Colonic mucosa (tissue), 4 donors: ENCODE results near the gene TTC7B. TPM values are rescaled to one million over a fixed set of nuclear protein-coding genes. Genes with fewer than 3 reads are reported as not detected.

Source experiments
- DNase-seq: peaks from one replicate; pipeline ENCODE4 v3.0.0-alpha.2; 2020
- H3K27ac ChIP-seq: fragments of 200-600 bp; one replicate; pipeline ENCODE4 v1.8.0; 2021
- H3K27me3 ChIP-seq: fragments of 200-600 bp; one replicate; pipeline ENCODE4 v1.8.0; 2021
- H3K36me3 ChIP-seq: fragments of 200-600 bp; one replicate; pipeline ENCODE4 v1.8.0; 2021
- H3K4me1 ChIP-seq: fragments of 200-600 bp; one replicate; pipeline ENCODE4 v1.8.0; 2021; ENCODE audit warnings: mild to moderate bottlenecking
- H3K4me3 ChIP-seq: fragments of 200-600 bp; one replicate; pipeline ENCODE4 v1.8.0; 2021
- H3K9ac ChIP-seq, 2 donors: one replicate each; pipeline ENCODE4 v1.7.0; 2013; ENCODE audit warnings: control low read depth in 2 of 2, low read depth in 2 of 2, low read length in 2 of 2
- H3K9me3 ChIP-seq: fragments of 200-600 bp; one replicate; pipeline ENCODE4 v1.8.0; 2021
- intact Hi-C: fragments of 100-400 bp; cut with DNase I; formaldehyde crosslinking; loops from one replicate; pipeline ENCODE4 v1.14.1; 2022
- total RNA-seq, 2 donors: library from RNA; stranded (reverse); fragmentation: NEBNext Ultra II Directional in 1 of 2; extraction: Animal tissue kit (Norgen Biotek cat#: 25700) in 1 of 2; gene quantifications; one replicate each; pipeline ENCODE4 v1.2.1, GENCODE V29; 2021
- TF ChIP-seq, protein P1 (sequence below): fragments of 200-600 bp; IDR thresholded peaks from one replicate; pipeline ENCODE4 v1.8.0; 2022; ENCODE audit warnings: antibody characterized with exemption, mild to moderate bottlenecking
- donor health status: healthy.
- donor health status: DM: no; HTN: no; CAD: no.
- donor health status: DM: no; HTN: no; CAD: no.

The TTC7B gene
- total RNA-seq, 2 donors from 2014 or later = 3.3 to 11.8 TPM

DNA sequence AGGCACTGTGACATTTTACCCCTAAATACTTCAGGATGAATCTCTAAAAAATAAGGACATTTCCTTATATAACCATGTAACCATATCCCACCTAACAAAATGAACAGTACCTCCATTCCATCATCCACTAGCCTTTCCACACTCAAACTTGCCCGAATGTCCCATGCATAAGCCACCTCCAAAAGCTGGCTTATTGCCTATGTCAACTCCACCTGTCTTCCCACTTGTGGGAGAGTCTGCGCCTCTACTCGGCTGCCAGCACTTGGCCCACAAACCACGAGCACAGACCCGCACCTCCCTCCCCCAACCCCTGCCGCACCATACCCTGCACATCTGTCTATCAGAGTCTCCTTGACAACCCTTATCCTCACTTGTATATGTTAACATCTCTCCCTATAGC, 253.6 kb downstream of the TTC7B start:
- H3K4me3 ChIP-seq = no peak overlapping the region
- H3K27me3 ChIP-seq = no peaks in the 10 kb centered on the region
- intact Hi-C loops = no loop called here
- H3K9ac ChIP-seq = no peak overlapping the region
- no peaks in the 10 kb centered on the region for H3K9me3 ChIP-seq
- H3K27ac ChIP-seq = no peak overlapping the region
- TF ChIP-seq, protein P1, sequence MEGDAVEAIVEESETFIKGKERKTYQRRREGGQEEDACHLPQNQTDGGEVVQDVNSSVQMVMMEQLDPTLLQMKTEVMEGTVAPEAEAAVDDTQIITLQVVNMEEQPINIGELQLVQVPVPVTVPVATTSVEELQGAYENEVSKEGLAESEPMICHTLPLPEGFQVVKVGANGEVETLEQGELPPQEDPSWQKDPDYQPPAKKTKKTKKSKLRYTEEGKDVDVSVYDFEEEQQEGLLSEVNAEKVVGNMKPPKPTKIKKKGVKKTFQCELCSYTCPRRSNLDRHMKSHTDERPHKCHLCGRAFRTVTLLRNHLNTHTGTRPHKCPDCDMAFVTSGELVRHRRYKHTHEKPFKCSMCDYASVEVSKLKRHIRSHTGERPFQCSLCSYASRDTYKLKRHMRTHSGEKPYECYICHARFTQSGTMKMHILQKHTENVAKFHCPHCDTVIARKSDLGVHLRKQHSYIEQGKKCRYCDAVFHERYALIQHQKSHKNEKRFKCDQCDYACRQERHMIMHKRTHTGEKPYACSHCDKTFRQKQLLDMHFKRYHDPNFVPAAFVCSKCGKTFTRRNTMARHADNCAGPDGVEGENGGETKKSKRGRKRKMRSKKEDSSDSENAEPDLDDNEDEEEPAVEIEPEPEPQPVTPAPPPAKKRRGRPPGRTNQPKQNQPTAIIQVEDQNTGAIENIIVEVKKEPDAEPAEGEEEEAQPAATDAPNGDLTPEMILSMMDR = no peak
- H3K36me3 ChIP-seq = no peaks in the 10 kb centered on the region
- DNase-seq = no peak
- H3K4me1 ChIP-seq = no peaks in the 10 kb centered on the region

DNA sequence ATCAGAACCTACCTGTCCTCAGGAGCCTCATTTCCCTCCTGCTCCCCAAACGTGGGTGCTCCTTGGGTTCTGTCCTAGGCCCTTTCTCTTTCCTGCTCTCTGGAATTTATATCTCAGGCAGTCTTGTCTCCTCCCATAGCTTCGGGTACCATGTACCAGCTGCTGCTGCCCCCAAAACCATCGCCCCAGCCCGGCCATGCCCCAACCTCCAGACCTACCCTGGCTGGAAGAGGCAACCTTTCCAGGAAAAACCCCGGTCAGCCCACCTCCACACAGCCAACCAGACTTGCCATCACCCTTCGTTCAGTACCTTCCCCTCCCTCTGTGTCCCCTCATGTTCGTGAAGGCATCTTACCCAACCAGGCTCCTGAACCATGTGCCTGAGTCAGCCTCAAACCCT, 254.3 kb downstream of the TTC7B start:
- Histone ChIP-seq H3K27ac (no peak overlapping the region), H3K4me3 (no peak overlapping the region), H3K36me3 (no peaks in the 10 kb centered on the region), H3K27me3 (no peaks in the 10 kb centered on the region), H3K4me1 (no peaks in the 10 kb centered on the region), H3K9me3 (no peaks in the 10 kb centered on the region), H3K9ac (no peak overlapping the region)
- DNase-seq = no peak
- TF ChIP-seq, protein P1 = no peak
- intact Hi-C loops = no loop called here

DNA sequence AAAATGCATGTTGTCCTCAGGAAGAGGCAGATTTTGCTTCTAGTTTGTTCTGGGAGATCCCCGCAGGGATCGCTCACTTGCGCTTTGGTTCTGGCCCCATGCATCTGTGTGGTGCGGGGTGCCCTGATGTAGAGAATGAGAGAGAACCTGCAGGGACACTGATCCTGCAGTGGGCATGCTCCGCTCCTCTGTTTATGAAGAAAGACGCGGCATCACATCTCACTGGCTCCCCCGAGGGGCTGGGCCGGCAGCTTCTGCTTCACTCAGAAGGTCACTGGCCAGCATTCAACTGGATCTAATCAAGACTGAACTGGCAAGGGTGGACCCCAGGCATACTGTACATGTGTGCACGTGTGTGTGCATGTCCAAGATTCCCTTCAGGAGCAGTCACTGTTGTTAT, 255.2 kb downstream of the TTC7B start:
- Histone ChIP-seq H3K27me3 (no peaks in the 10 kb centered on the region), H3K9me3 (no peaks in the 10 kb centered on the region), H3K4me1 (no peaks in the 10 kb centered on the region), H3K36me3 (no peaks in the 10 kb centered on the region), H3K9ac (no peak overlapping the region), H3K4me3 (no peak overlapping the region), H3K27ac (no peak overlapping the region)
- intact Hi-C loops = no loop called here
- TF ChIP-seq, protein P1 = no peak
- DNase-seq = no peak

DNA sequence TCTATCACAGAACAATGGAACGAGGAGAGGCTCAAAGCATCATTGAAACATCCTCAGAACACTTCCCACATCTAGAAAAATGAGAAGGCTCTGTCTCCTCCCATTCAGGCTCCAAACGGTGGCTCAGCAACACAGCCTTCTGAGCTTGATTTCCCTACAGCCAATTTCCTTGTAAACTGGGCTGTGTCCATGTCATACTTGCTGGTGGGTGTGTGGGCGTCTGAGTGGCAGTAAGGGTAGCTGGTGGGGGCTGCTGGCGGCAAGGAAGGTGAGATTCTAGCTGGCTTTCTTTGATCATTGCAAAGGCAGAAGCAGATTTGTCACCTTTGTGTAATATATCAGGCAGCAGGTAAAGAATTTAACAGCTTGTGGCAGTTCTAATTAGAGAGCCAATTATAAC, 255.7 kb downstream of the TTC7B start:
- intact Hi-C loops = no loop called here
- Histone ChIP-seq H3K4me3 (no peak overlapping the region), H3K4me1 (no peaks in the 10 kb centered on the region)

DNA sequence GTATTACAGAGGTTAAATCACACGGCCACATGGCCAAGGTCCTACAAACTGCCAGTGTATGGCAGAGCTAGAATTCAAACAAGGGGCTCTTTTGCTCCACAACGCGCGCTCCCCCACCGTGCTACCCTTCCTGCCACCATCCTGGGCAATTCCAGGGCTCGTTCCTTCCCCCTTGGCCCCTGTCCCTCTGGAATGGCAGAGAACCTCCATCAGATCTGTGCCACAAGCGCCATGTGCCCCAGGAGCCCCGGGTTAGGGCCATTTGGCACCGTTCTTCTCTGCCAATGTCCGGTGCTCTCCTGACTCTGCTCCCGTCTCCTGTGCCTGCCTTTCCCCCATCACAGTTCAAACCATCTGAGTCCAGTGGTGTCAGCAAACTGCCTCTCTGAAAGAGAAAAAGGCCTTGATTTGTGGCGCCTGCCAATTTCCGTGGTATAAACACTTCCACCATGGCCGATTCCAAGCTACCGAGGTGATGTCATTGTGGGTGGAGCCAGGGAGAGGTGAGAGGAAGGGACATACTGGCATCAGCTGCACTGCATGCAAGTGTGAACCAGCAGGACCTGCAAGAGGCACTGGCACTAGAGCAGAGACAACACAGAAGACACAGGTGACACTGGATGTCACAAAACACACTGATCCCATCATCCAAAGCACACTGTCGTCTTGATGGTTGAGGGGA, 256.3 kb downstream of the TTC7B start:
- Histone ChIP-seq H3K4me1 (no peaks in the 10 kb centered on the region), H3K4me3 (no peak overlapping the region), H3K9me3 (no peaks in the 10 kb centered on the region), H3K9ac (no peak overlapping the region), H3K27ac (no peak overlapping the region), H3K27me3 (no peaks in the 10 kb centered on the region), H3K36me3 (no peaks in the 10 kb centered on the region)
- TF ChIP-seq, protein P1 = no peak
- intact Hi-C loops = no loop called here
- no peak for DNase-seq

More for the DNA sequence above, 255.7 kb downstream of the TTC7B start:
- Histone ChIP-seq H3K9ac (no peak overlapping the region), H3K27ac (no peak overlapping the region), H3K9me3 (no peaks in the 10 kb centered on the region), H3K27me3 (no peaks in the 10 kb centered on the region), H3K36me3 (no peaks in the 10 kb centered on the region)
- TF ChIP-seq, protein P1 = no peak
- DNase-seq = no peak
